Measurements from ENCODE around the gene ATP2A3. TPM values are rescaled to one million over a fixed set of nuclear protein-coding genes. Genes with fewer than 3 reads are reported as not detected.
A peak's percentile ranks its signal among the peaks of the same experiment; 100 is the strongest.

The ATP2A3 gene
- total and polyA plus RNA-seq, 9 donors, result 1.6 to 9.9 (median 4.2) TPM

- no peak for DNase-seq
- Histone ChIP-seq H3K36me3 (no peaks in the 10 kb centered on the region), H3K9me3 (no peaks in the 10 kb centered on the region), H3K27ac (no peak overlapping the region), H3K4me3 (no peak overlapping the region), H3K27me3 (no peaks in the 10 kb centered on the region), H3K4me1 (ENCODE audit: insufficient read depth) (peaks cover 3% of the 10 kb centered on the region)
- TF ChIP-seq CTCF (IDR thresholded peaks at IDR 0.05) (no peak), EP300 (IDR thresholded peaks at IDR 0.05) (no peak), POLR2A (IDR thresholded peaks at IDR 0.05) (no peak)
- intact Hi-C loops (cut with DNase I), result loop anchor here in 3 of 4 donors (5.0 to 10.0 kb wide), 4 partner anchors 91 to 271 kb away; partner anchors contain the start of gene P2RX1 (in 1 of the 3)
- WGBS, 3 donors, result 79 to 81% (median 81%) methylated on average over 10 to 12 of the region's 12 CpGs
Measured at GRCh38 chr17:4006165-4006589, 41.9 kb upstream of the ATP2A3 start.

GRCh38 chr17:4005296-4006164, 41.3 kb upstream of the ATP2A3 start:
- no peak for TF ChIP-seq POLR2A (IDR thresholded peaks at IDR 0.05)
- no peak for TF ChIP-seq EP300 (IDR thresholded peaks at IDR 0.05)
- no peak for TF ChIP-seq CTCF (IDR thresholded peaks at IDR 0.05)
- Histone ChIP-seq H3K4me1 (ENCODE audit: insufficient read depth) (peaks cover 3% of the 10 kb centered on the region), H3K27ac (no peak overlapping the region), H3K9me3 (no peaks in the 10 kb centered on the region), H3K4me3 (no peak overlapping the region), H3K36me3 (no peaks in the 10 kb centered on the region), H3K27me3 (no peaks in the 10 kb centered on the region)
- intact Hi-C loops (cut with DNase I), result loop anchor here in 3 of 4 donors (5.0 to 10.0 kb wide), 4 partner anchors 91 to 271 kb away; partner anchors contain the start of gene P2RX1 (in 1 of the 3)
- no peak for DNase-seq
- WGBS, 3 donors, result 87 to 94% (median 89%) methylated on average over 22 of the region's 22 CpGs

DNA sequence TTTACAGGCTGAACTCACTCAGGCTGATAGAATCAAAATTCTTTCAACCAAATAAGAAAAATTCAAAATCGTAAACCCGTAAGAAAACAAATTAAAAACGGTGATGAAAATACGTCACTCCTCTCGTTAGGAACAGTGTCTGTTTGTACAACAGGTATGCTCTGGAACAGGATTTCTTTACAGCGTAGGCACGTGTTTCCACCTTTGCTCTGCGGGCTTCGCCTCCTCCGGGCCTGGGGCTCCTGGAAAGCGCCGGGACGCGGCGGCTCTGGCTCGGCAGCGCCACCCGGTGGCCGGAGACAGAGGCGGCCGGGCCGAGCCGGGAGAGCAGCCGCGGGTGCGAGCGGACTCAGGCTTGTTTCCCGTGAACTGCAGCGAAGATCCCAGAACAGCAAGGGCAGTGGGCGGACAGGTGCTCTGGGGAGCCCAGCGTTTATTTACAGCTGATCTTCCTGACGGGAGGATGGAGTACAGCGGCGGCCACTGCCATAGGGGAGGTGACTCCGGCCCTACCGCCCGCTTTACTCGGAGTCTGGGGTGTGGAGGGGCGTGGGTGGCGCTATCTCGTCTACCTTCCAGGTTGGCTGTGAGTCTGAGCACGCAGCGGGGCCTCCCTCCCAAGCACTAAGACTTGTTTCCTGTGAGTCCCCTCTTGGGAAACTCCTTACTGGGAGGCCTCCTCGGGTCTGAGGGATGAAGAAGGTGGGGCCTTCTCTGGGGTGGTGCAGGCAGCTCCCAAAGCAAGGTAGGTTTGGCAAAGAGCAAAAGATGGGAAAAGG, 40.5 kb upstream of the ATP2A3 start:
- intact Hi-C loops (cut with DNase I), result loop anchor here (5.0 to 10.0 kb wide), 5 partner anchors 90 to 270 kb away; partner anchors contain the start of gene P2RX1 (in 1 of the 4)
- H3K9me3 ChIP-seq, result no peaks in the 10 kb centered on the region
- no peaks in the 10 kb centered on the region for H3K36me3 ChIP-seq
- no peak overlapping the region for H3K4me3 ChIP-seq
- DNase-seq, result peak in 4 of 5 donors; percentile 49 to 73 (median 56)
- H3K4me1 ChIP-seq (ENCODE audit: insufficient read depth), result peaks cover 3% of the 10 kb centered on the region
- H3K27ac ChIP-seq, result no peak overlapping the region
- TF ChIP-seq POLR2A (IDR thresholded peaks at IDR 0.05), result no peak
- no peak for TF ChIP-seq EP300 (IDR thresholded peaks at IDR 0.05)
- TF ChIP-seq CTCF (IDR thresholded peaks at IDR 0.05), result peak; percentile 61 to 76 (median 69)
- H3K27me3 ChIP-seq, result no peaks in the 10 kb centered on the region
- 34 to 44% (median 36%) methylated on average over 42 to 44 of the region's 44 CpGs for WGBS, 3 donors
